HG03097 (cell line): ENCODE results near the gene CWC22.
"Not testable (repeated sequence)": the region's sequence is repeated elsewhere in the genome, so short reads cannot be mapped to it uniquely, and the experiment has no call there.

Experiments used
- ATAC-seq: cut with Tn5 transposase; IDR thresholded peaks from one replicate; pipeline ENCODE4 v1.9.1; 2021; ENCODE audit not compliant: unreplicated experiment, low FRiP score

Gene CWC22

DNA sequence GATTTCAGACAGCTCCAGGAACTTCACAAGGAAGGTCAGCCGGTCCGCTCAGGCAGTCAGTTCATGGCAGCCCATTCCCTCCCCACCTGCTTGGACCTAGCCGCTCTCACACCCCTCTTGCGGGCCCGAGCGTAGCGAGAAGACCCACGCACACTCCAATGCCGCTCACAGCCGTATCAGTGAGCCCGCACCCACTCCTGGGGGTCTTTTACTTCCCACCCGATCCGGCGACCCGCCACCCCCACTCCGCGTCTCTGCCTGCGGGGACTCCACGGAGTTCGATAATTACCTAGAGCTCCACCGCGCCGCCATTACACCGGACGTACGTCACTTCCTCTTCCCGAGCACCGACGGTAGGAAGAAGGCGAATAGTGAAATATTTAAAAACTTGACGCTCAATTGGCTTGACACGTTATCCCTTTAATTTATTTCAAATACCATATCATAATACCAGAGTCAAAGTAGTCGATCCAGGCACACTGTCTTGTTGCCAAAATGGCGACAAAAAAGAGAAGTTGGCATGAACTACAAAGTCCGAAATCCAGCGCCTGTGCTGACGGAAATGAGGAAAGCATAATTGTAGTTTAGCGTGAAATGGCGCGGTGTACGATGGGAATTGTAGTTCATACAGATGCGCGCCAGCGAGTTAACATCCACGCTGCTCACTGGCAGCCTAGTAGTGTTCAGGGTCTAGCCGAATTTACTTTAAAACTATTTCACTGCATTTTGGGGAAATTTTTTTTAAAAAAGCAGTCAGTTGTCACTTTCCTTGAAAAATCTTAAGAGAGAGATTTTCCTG, at the start of gene CWC22:
CWC22 (minus strand) TSS at position 517 of the 799 bp plus-strand sequence. CDS start 13,956 bp downstream, outside the sequence.
- ATAC-seq, result peak; percentile 99

DNA sequence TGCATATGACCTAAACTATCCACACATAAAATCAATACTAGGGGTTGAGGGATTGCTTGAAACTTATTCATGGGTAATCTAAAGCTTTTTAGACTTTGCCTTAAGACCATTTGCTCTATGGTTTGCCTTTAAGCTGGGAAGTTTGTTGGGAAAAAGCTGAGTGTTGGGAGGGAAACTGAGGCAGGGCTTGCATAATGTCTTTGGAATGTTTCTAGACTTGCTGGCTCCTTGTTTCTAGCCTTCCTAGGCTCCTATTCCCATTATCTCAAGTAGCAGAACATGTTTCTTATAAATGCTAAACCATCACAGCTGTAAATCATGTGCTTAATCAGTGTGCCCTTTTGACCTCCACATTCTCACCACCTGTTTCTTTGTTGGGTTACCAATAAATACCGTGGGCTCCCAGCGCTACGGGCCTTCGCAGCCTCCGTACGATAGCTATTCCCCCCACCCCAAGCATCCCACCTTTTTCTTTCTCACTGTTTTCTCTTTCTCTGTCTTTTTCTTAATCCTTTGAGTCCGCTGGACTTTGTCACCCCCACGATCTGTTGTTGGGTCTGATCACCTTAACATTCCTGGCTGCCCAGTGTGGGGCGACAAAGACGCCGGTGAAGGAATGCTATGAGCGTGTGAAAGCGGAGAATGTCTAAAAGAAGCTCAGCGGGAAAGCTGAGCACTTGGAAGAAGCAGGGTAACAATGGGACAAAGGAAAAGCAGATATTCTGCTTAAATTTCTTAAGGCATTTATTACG, 49.4 kb upstream of the CWC22 start:
- ATAC-seq, result no peak

DNA sequence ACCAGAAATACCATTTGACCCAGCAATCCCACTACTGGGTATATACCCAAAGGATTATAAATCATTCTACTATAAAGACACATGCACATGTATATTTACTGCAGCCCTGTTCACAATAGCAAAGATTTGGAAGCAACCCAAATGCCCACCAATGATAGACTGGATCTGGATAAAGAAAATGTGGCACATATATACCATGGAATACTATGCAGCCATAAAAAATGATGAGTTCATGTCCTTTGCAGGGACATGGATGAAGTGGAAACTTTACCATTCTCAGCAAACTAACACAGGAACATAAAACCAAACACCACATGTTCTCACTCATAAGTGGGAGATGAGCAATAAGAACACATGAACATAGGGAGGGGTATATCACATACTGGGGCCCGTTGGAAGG, 47.5 kb upstream of the CWC22 start:
- ATAC-seq, result not testable (repeated sequence)

DNA sequence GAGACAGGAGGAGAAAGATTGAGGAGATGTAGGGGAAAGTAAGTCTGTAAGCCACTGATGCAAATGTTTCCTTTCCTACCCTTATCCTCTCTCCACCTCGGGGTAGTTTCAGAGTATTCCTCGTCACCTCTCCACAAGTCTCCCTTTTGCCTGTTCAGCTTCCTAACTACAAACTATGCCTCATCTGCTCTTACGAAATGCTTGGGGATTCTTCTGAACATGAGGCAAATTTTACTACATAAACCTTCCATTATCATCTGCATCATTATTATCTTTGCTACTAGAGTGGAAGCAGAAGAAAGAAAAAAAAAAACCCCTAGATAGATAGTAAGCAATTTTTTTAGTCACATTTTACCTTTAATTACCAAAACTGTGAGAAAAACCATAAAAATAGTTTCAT, 43.1 kb upstream of the CWC22 start:
- no peak for ATAC-seq

DNA sequence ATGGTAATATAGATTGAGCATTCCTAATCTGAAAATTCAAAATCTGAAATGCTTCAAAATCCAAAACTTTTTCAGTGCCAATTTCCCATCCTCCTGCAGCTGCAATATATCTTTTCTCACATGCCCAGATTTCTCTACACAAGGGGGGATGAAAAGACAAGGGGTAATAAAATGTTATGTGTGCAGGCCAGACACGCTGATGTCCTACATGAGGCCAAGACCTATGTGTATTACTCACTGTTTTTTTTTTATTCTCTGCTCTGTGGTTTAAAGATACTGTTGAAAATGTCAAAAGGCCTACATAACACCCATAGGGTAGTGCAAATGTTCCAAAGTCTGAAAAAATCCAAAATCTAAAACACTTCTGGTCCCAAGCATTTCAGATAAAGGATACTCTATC, 41.2 kb upstream of the CWC22 start:
- no peak for ATAC-seq

DNA sequence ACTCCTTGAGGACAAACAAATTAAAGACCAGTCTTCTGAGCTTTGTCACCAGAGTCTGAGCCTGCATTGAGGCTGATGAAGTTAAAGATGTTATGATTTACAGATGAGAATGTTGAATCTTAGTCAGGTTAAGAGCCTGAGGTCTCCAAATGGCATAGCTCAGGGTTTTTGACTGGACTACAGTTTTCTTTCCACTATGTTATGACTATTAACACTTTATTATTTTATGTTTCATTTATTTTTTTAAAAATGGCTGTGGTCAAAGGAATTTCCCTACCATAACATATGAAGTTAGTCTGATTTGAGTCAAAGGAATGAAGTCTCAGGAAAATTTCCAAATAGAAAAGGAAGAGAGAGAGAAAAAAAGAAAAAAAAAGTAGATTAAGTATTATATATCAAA, 39.7 kb upstream of the CWC22 start:
- no peak for ATAC-seq

DNA sequence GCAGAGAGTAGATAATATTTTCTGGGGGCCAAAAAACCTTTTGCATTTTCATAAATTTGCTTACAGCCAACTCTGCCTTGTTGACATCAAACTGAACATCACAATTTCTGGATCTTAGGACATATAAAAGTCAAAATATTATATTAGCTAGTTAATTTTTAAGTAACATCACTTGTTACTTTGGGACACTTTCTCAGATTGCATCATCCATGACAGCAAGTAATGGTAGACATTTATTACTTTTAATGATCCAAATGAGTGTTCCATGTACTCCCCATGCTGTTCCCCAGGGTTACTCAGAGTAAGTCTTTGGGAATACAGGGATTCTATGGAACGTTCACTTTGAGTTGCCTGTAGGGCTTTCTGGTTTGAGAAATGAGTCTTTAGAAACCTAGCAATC, 39.1 kb upstream of the CWC22 start:
- ATAC-seq, result no peak

DNA sequence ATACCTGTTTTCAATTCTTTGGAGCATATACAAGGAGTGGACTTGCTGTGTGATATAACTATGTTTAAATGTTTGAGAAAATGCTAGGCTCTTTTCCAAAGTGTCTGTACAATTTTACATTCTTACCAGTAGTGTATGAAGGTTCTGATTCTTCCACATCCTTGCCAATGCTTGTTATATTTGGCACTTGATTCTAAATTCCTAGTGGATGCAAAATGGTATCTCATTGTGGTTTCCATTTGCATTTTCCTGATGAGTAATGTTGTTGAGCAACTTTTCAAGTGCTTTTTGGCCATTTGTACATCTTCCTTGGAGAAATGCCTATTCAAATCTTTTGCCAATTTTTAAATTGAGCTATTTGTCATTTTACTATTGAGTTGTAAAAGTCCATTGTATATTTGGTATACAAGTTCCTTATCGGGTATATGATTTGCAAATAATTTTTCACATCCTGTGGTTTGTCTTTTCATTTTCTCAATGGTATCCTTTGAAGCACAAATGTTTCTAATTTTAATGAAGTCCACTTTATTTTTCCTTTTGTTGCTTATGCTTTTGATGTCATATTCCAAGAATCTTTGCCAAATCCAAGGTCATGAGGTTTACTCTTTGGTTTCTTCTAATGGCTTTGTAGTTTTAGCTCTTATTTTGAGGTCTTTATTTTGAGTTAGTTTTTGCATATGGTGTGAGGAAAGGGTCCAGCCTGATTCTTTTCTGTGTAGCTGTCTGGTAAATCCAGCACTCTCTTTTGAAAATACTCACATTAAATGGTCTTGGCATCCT, 33.2 kb upstream of the CWC22 start:
- no peak for ATAC-seq

DNA sequence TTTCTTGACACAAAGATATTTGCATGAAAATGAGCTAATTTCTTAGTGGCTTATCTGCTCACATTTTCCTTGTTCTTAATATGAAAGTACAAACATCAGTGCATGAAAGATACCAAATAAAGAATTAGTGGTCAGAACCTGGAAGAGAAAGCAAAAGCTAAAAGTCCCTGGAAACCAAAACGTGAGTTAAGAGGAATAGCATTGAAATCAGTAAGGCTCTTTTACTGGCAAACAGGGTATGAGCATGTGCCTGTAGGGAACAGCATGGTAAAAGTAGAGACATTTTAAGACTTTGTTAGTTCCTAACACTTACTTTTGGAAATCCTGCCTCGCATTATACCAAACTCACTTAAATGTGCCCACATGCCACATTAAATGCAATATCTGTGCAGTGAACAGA, 31.9 kb upstream of the CWC22 start:
- no peak for ATAC-seq

DNA sequence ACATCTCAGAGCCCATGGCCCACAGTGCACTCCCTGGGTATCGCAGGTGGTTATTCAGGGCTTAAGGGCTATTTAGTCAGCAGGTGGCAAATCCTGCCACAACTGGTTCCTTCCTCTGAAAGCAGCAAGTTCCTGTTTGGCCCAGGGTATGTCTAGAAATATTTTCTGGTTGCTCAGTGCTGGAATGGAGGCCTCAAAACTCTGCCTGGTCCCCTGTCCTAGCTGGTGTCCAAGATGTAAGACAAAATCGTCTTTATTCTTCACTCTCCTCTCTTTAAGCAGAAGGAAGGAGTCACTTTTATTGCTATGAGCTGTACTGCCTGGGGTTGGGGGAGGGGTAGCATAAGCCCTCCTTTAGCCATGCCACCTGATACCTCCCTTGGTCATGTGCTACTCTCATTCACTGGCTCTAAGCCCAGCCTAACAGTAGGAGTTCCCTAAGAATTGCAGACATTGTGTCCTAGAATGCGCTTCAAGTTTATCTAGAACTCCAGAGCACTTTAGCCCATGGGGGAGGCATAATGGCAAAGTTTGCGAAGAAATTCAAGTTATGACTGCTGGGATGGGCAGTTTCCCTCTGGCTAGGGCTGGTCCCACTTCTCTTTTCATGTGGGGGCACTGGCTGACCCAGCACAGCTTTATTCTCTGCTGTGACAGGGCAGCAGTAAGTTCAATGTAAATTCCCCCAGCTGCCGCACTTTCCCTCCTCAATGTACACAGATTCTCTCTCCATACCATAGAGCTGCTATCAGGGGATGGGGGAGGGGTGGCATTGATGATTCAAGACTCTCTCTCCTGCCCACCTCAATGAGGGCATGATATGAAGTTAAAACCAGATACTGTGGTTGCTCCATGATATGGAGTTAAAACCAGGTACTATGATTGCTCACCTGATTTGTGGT, 27.1 kb upstream of the CWC22 start:
- no peak for ATAC-seq

DNA sequence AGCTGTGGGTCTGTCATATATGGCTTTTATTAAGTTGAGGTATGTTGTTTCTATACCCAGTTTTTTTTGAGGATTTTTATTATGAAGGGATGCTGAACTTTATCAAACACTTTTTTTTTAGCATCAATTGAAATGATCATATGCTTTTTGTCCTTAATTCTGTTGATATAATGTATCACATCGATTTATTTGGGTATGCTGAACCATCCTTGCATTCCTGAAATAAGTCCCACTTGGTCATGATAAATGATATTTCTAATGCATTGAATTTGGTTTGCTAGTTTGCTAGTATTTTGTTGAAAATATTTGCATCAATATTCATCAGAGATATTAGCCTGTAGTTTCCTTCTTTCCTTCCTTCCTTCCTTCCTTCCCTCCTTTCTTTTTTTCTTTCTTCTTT, 22.5 kb upstream of the CWC22 start:
- ATAC-seq, result no peak

DNA sequence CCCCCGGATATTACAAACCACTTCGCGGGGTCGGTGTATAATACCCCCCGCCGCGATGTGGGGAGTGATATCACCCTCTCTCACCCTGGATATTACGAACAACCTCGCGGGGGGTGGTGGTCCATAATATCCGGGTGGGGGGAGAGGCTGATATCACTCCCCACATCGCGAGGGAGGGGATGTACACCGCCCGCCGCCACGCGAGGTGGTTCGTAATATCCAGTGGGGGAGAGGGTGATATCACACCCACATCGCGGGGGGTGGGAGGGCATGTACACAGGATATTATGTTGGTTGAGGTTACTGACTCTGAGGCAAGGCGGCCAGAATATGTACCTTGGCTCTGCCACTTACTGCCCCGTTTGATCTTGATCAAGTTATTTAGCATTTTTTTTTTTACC, 14.8 kb upstream of the CWC22 start:
- no peak for ATAC-seq

DNA sequence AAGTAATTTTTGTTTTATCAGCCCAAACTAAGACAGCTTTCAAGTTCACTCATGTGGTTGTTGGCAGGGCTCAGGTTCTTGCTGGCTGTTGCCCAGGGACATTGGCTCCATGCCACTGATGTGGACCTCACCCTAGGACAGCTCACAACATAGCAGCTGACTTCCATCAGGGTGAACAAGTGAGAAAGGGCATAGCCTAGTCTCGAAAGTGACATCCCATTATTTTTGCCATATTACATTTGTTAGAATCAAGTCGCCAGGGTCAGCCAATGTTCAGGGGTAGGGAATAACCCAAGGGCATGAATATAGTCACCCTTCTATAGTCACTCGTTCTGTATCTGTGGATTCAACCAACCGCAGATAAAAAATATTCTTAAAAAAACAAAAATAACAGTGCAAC, 10.7 kb upstream of the CWC22 start:
- ATAC-seq, result no peak

DNA sequence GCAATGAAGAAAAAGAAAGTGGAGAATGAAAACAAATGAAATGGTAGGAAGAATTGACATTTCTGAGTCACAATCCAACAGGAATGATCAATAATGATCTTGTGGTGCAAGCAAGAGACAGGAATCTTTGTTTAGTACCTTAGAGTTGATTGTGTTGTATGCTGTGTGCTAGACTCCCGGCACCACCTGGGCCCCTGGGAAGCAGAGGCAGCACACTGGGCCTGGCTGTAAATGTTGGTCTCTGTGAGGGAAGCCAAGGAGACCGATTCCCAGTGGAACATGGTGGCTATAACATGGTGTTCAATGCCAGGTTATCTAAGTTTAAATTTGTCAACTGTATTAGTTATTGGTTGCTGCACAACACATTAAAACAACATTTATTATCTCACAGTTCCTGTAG, 9.8 kb upstream of the CWC22 start:
- ATAC-seq, result no peak

DNA sequence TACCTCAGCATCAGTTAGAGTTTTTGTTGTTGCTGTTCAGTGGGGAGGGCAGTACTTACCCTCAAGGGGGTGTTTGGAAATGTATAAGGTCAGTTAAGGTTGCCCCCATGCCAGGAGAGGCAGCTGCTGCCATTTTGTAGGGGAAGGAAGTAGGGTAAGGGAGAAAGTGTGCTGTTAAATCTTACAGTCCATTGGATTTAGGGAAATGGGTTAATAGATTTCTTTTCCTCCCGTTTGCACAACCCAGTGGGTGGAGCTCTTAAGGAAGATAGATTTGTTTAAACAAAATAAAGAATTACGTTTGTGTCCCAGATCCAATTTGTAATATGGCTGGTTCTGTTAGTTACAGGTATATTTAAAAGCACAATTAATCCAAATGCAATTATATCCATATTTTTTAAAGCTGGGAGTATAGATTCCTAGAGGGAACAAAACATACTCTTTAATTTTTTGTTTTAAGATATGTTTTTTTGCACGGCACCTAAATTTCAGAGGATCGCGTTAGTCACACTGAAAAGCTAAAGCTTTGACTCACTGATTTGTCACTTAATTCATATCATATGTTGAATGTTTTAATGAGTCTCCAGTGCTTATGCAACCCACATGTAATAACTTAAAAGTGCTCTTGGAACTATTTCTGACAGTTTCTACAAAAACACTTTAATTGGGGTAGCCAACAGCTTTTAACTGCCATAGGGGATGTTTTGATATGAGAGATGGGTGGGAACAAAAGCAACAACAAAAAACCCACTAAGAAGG, 9.0 kb upstream of the CWC22 start:
- ATAC-seq, result no peak

DNA sequence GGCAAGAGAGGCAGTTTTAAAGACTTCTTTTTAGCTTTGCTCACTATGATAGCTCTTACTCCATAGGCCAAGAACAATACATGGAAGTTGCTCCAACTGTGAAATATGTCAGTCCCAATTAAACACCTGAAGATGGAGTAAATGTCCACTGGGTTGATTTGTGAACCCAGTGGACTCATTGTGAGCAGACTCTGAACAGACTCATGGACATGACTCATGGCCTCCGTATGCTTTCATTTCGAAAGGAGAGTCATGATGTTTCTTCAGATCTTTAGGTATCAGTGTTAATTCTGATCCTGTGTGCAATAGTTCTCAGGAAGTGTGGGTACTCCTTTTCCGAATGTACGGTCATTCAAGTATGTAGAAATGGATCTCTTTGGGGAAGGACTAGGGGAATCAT, 5.4 kb upstream of the CWC22 start:
- ATAC-seq, result no peak

DNA sequence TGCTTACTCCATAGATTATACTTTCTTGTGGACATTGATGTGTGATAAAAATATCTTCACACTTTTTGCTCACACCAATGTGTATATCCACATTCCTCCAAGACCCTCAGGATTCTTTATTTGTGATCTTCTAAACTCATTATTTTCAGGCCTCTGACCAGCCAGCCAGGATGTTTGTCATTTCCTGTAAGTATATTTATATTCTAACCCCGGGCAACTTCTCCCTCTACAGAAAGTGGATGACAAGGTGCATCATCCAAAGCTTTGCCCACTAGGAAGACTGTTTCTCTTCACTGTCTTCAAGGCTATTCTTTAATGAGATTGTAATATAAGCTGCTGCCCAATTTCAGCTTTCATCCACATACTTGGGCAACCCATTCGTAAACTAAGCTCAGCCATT, 3.6 kb upstream of the CWC22 start:
- no peak for ATAC-seq

DNA sequence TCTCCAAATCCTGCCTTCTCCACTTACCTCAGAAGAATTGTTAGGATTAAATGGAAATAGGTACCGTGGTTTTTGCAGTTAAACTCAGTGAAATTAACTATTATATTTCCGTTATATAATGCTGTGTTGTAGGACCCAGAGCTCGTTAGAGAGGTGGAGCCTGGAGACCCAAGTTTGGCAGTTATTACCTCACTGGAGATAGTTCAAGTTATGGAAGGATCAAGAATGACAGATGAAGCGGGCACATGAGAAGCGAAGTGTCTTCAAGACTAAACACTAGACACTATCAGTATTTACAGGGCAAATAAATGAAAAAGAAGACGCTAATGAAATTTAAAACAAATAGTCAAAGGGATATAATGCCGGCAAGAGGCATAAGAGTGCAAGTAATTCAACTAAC, 866 bp downstream of the CWC22 start:
- no peak for ATAC-seq

DNA sequence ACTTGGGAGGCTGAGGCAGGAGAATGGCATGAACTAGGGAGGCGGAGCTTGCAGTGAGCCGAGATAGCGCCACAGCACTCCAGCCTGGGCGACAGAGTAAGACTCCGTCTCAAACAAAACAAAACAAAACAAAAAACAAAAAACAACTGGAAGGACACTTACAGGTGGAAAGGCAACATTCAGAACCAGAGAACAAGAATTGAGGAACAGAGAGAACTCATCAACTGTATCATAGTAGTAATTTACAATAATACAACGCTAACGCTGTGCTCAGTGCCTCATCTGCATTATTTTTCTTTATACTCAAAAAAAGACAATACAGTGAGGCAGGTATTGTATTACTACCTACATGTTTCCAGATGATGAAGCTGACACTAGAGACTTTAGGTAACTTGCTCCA, 1.6 kb downstream of the CWC22 start:
- not testable (repeated sequence) for ATAC-seq

DNA sequence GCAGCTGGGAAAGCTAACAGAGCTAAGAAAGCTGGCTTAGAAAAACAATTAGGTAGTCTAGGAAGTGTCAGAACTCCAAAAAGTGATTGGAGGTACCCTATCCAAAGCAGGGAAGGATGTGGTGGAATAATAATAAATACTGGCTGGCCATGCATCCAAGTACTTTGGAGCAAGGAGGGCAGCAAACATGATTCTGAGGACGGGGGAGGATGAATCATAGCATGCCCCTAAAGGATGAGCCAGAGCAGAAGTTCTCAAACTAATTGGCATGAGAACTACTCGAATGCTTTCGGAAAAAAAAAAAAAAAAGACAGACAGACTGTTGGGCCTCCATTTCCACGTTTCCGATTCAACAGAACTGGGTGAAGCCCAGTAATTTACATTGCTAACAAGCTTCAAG, 2.4 kb downstream of the CWC22 start:
- no peak for ATAC-seq
